Measurements from ENCODE around the gene GULP1. TPM values are rescaled to one million over a fixed set of nuclear protein-coding genes. Genes with fewer than 3 reads are reported as not detected.

The GULP1 gene
- total RNA-seq, 1 experiment from 2014 or later: 140 TPM

DNA sequence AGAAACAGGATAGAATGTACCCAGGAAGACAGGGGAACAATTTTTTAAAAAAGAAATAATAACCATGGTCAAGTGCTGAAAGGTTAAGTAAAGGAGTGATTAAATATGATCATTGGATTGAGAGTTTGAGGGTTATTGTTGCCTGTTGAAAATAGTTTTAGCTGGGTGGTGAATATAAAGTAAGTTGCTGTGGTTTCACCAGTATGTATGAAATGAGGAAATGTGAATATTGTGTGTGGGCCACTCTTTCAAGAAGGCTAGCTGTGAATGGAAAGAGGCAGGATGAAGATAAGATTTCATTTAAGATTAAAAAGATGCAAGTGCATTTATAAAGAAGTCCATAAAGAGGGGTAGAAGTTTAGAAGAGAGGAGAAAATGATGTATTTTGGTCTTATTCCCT is 53.8 kb downstream of the GULP1 start:
- H3K4me2 ChIP-seq (ENCODE audit: insufficient read depth, insufficient read length, low read length): no peak overlapping the region
- H3K23me2 ChIP-seq (ENCODE audit: insufficient read length, low read depth, low read length, poor library complexity, severe bottlenecking): no peaks in the 10 kb centered on the region
- no peaks in the 10 kb centered on the region for H3K27me3 ChIP-seq (ENCODE audit: insufficient read depth, low read length)
- H3K27ac ChIP-seq (ENCODE audit: insufficient read length, low read depth, low read length): no peak overlapping the region
- Mint-ChIP-seq H3K4me3 (no peak overlapping the region), H3K27me3 (ENCODE audit: low read depth) (no peaks in the 10 kb centered on the region), H3K36me3 (ENCODE audit: insufficient read depth in 1 of 3, low read depth in 3 of 3) (peaks cover 7 to 13% (median 8%) of the 10 kb centered on the region in 3 experiments; a peak in 4 of 7 replicates), H3K27ac (peak overlapping the region in 2 of 3 experiments; percentile 49 to 59; a peak in 4 of 7 replicates), H3K4me1 (peaks cover 33 to 42% of the 10 kb centered on the region in 2 experiments), H3K9me3 (no peaks in the 10 kb centered on the region)
- H2BK120ac ChIP-seq (ENCODE audit: low read depth, low read length, poor library complexity, severe bottlenecking): no peak overlapping the region
- no peak overlapping the region for H2BK20ac ChIP-seq (ENCODE audit: low read depth, low read length, poor library complexity, severe bottlenecking)
- DNase-seq: no peak
- no peak overlapping the region for H4K91ac ChIP-seq (ENCODE audit: insufficient read length, low read depth, low read length)
- H3K56ac ChIP-seq (ENCODE audit: insufficient read length, low read depth, low read length): no peak overlapping the region
- TF ChIP-seq, protein P1, sequence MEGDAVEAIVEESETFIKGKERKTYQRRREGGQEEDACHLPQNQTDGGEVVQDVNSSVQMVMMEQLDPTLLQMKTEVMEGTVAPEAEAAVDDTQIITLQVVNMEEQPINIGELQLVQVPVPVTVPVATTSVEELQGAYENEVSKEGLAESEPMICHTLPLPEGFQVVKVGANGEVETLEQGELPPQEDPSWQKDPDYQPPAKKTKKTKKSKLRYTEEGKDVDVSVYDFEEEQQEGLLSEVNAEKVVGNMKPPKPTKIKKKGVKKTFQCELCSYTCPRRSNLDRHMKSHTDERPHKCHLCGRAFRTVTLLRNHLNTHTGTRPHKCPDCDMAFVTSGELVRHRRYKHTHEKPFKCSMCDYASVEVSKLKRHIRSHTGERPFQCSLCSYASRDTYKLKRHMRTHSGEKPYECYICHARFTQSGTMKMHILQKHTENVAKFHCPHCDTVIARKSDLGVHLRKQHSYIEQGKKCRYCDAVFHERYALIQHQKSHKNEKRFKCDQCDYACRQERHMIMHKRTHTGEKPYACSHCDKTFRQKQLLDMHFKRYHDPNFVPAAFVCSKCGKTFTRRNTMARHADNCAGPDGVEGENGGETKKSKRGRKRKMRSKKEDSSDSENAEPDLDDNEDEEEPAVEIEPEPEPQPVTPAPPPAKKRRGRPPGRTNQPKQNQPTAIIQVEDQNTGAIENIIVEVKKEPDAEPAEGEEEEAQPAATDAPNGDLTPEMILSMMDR (conservative IDR thresholded peaks at IDR 0.05): no peak
- H4K5ac ChIP-seq (ENCODE audit: insufficient read length, low read depth, low read length): no peak overlapping the region
- H3K9me3 ChIP-seq (ENCODE audit: control insufficient read depth, low read depth, low read length): no peaks in the 10 kb centered on the region
- no peak overlapping the region for H2BK5ac ChIP-seq (ENCODE audit: insufficient read length, low read length)
- no peak overlapping the region for H3K9ac ChIP-seq (ENCODE audit: extremely low read depth, insufficient read length, low read length)
- H3T11ph ChIP-seq (ENCODE audit: low read length): no peak overlapping the region
- no peak overlapping the region for H4K8ac ChIP-seq (replicated peaks; ENCODE audit: insufficient read length, low read depth, low read length)
- H2BK12ac ChIP-seq (ENCODE audit: insufficient read length, low read depth, low read length): no peak overlapping the region
- H4K20me1 ChIP-seq (ENCODE audit: control insufficient read depth, insufficient read depth, insufficient read length): no peaks in the 10 kb centered on the region
- no peaks in the 10 kb centered on the region for H3K79me1 ChIP-seq (ENCODE audit: insufficient read depth, low read depth, low read length, poor library complexity, severe bottlenecking)
- no peak overlapping the region for H3K18ac ChIP-seq (ENCODE audit: insufficient read length, low read depth, low read length)
- H3K4me1 ChIP-seq (ENCODE audit: insufficient read depth, low read length): 0 out of 2 replicates have a peak, but pooled peaks cover 3% of the 10 kb centered on the region
- H3K4ac ChIP-seq (ENCODE audit: low read depth, low read length): no peak overlapping the region
- H2AFZ ChIP-seq (ENCODE audit: low read length): no peak overlapping the region
- no peak overlapping the region for H2AK5ac ChIP-seq (ENCODE audit: insufficient read length, low read length)
- H3K14ac ChIP-seq (ENCODE audit: insufficient read depth, low read length): no peak overlapping the region
- no peak overlapping the region for H2BK15ac ChIP-seq (ENCODE audit: low read depth, low read length)
- H3K79me2 ChIP-seq (ENCODE audit: insufficient read depth, low read length): peaks cover 35% of the 10 kb centered on the region
- no peak overlapping the region for H3K23ac ChIP-seq (ENCODE audit: insufficient read length, low read depth, low read length)
